ACC112 (cell line): Measurements from ENCODE around the gene ATXN10.

Experiments used
- H2AFZ ChIP-seq: fragments of 200-600 bp; sonication (generic); one replicate; pipeline ENCODE4 v1.6.0; 2017; ENCODE audit warnings: antibody characterized with exemption, low read length; ENCODE audit not compliant: unreplicated experiment
- H3K27ac ChIP-seq: fragments of 200-600 bp; sonication (generic); 2 replicates; pipeline ENCODE4 v1.5.1; 2014; ENCODE audit warnings: low read depth, mild to moderate bottlenecking, antibody characterized with exemption, low read length, moderate library complexity
- H3K27me3 ChIP-seq: fragments of 200-600 bp; sonication (generic); 2 replicates; pipeline ENCODE4 v1.6.1; 2014; ENCODE audit warnings: mild to moderate bottlenecking, antibody characterized with exemption, low read length, moderate library complexity, mixed read lengths; ENCODE audit not compliant: insufficient read depth
- H3K36me3 ChIP-seq: fragments of 200-600 bp; sonication (generic); 2 replicates; pipeline ENCODE4 v1.6.1; 2016; ENCODE audit warnings: mild to moderate bottlenecking, antibody characterized with exemption, low read length, moderate library complexity, mixed read lengths; ENCODE audit not compliant: insufficient read depth
- H3K4me1 ChIP-seq: fragments of 200-600 bp; sonication (generic); one replicate; pipeline ENCODE4 v1.6.1; 2016; ENCODE audit warnings: low read length, mixed read lengths; ENCODE audit not compliant: insufficient read depth, unreplicated experiment, control insufficient read depth
- H3K4me3 ChIP-seq: fragments of 200-600 bp; sonication (generic); 2 replicates; pipeline ENCODE4 v1.5.1; 2014; ENCODE audit warnings: mild to moderate bottlenecking, low read depth, low read length
- H3K79me2 ChIP-seq: fragments of 200-600 bp; sonication (generic); one replicate; pipeline ENCODE4 v1.6.0; 2016; ENCODE audit warnings: low read length; ENCODE audit not compliant: control insufficient read depth, unreplicated experiment, insufficient read depth

ATXN10 gene

GRCh38 chr22:45738206-45738605 is 66.6 kb downstream of the ATXN10 start:
- peaks cover 9% of the 10 kb centered on the region for H3K4me1 ChIP-seq
- no peak overlapping the region for H3K4me3 ChIP-seq
- H3K27ac ChIP-seq: no peak overlapping the region
- H3K36me3 ChIP-seq: peaks cover 40% of the 10 kb centered on the region
- peaks cover 2% of the 10 kb centered on the region for H3K79me2 ChIP-seq
- H2AFZ ChIP-seq: no peak overlapping the region
- H3K27me3 ChIP-seq: no peaks in the 10 kb centered on the region

- no peak overlapping the region for H3K4me3 ChIP-seq
- H3K27ac ChIP-seq: no peak overlapping the region
- peaks cover 40% of the 10 kb centered on the region for H3K36me3 ChIP-seq
- H3K79me2 ChIP-seq: peaks cover 8% of the 10 kb centered on the region
- H3K27me3 ChIP-seq: no peaks in the 10 kb centered on the region
- H3K4me1 ChIP-seq: peaks cover 13% of the 10 kb centered on the region
- no peak overlapping the region for H2AFZ ChIP-seq
Observed at GRCh38 chr22:45740236-45740635, 68.6 kb downstream of the ATXN10 start.

- no peak overlapping the region for H3K4me3 ChIP-seq
- H3K4me1 ChIP-seq: peaks cover 12% of the 10 kb centered on the region
- peaks cover 13% of the 10 kb centered on the region for H3K79me2 ChIP-seq
- H3K27me3 ChIP-seq: no peaks in the 10 kb centered on the region
- peaks cover 34% of the 10 kb centered on the region for H3K36me3 ChIP-seq
- H3K27ac ChIP-seq: peak overlapping the region; percentile 51
- no peak overlapping the region for H2AFZ ChIP-seq
Observed at GRCh38 chr22:45742866-45743450, 71.3 kb downstream of the ATXN10 start.

GRCh38 chr22:45743687-45744086 is 72.1 kb downstream of the ATXN10 start:
- Histone ChIP-seq H3K27ac (peak overlapping the region; percentile 51), H3K4me1 (peaks cover 8% of the 10 kb centered on the region), H3K79me2 (peaks cover 13% of the 10 kb centered on the region), H3K27me3 (no peaks in the 10 kb centered on the region), H3K36me3 (peaks cover 32% of the 10 kb centered on the region), H2AFZ (no peak overlapping the region), H3K4me3 (no peak overlapping the region)

GRCh38 chr22:45744442-45744841 is 72.8 kb downstream of the ATXN10 start:
- Histone ChIP-seq H3K4me1 (peaks cover 8% of the 10 kb centered on the region), H3K79me2 (peaks cover 13% of the 10 kb centered on the region), H2AFZ (no peak overlapping the region), H3K36me3 (peaks cover 25% of the 10 kb centered on the region), H3K27me3 (no peaks in the 10 kb centered on the region), H3K4me3 (no peak overlapping the region), H3K27ac (no peak overlapping the region)

- Histone ChIP-seq H2AFZ (no peak overlapping the region), H3K4me1 (no peaks in the 10 kb centered on the region), H3K79me2 (peaks cover 5% of the 10 kb centered on the region), H3K36me3 (no peaks in the 10 kb centered on the region), H3K27ac (no peak overlapping the region), H3K4me3 (no peak overlapping the region), H3K27me3 (no peaks in the 10 kb centered on the region)
Observed at GRCh38 chr22:45750626-45751025, 79.0 kb downstream of the ATXN10 start.

GRCh38 chr22:45752036-45752435 is 80.4 kb downstream of the ATXN10 start:
- Histone ChIP-seq H3K79me2 (no peaks in the 10 kb centered on the region), H3K27me3 (no peaks in the 10 kb centered on the region), H2AFZ (no peak overlapping the region), H3K27ac (no peak overlapping the region), H3K36me3 (no peaks in the 10 kb centered on the region), H3K4me3 (no peak overlapping the region), H3K4me1 (no peaks in the 10 kb centered on the region)

GRCh38 chr22:45754822-45755221 is 83.2 kb downstream of the ATXN10 start:
- no peak overlapping the region for H2AFZ ChIP-seq
- no peak overlapping the region for H3K4me3 ChIP-seq
- H3K27ac ChIP-seq: no peak overlapping the region
- H3K79me2 ChIP-seq: no peaks in the 10 kb centered on the region
- no peaks in the 10 kb centered on the region for H3K4me1 ChIP-seq
- H3K36me3 ChIP-seq: no peaks in the 10 kb centered on the region
- H3K27me3 ChIP-seq: no peaks in the 10 kb centered on the region

- H3K4me1 ChIP-seq: no peaks in the 10 kb centered on the region
- no peaks in the 10 kb centered on the region for H3K36me3 ChIP-seq
- no peaks in the 10 kb centered on the region for H3K79me2 ChIP-seq
- no peak overlapping the region for H3K4me3 ChIP-seq
- no peaks in the 10 kb centered on the region for H3K27me3 ChIP-seq
- H2AFZ ChIP-seq: no peak overlapping the region
- no peak overlapping the region for H3K27ac ChIP-seq
Observed at GRCh38 chr22:45756558-45756957, 84.9 kb downstream of the ATXN10 start.

GRCh38 chr22:45757068-45757467 is 85.4 kb downstream of the ATXN10 start:
- H3K27me3 ChIP-seq: no peaks in the 10 kb centered on the region
- H3K36me3 ChIP-seq: no peaks in the 10 kb centered on the region
- no peak overlapping the region for H3K4me3 ChIP-seq
- no peak overlapping the region for H3K27ac ChIP-seq
- no peaks in the 10 kb centered on the region for H3K4me1 ChIP-seq
- no peak overlapping the region for H2AFZ ChIP-seq
- H3K79me2 ChIP-seq: no peaks in the 10 kb centered on the region

GRCh38 chr22:45757936-45758335 is 86.3 kb downstream of the ATXN10 start:
- no peaks in the 10 kb centered on the region for H3K36me3 ChIP-seq

More at GRCh38 chr22:45757936-45758335, 86.3 kb downstream of the ATXN10 start:
- Histone ChIP-seq H3K27ac (no peak overlapping the region), H2AFZ (no peak overlapping the region), H3K4me3 (no peak overlapping the region), H3K27me3 (no peaks in the 10 kb centered on the region), H3K4me1 (no peaks in the 10 kb centered on the region), H3K79me2 (no peaks in the 10 kb centered on the region)
